Measurements from ENCODE around the gene NIM1K.
"Not testable (repeated sequence)": the region's sequence is repeated elsewhere in the genome, so short reads cannot be mapped to it uniquely, and the experiment has no call there.

The NIM1K gene

GRCh38 chr5:43230707-43231106 lies 38.7 kb downstream of the NIM1K start:
- DNase-seq (ENCODE audit: low spot score) = no peak

- no peak for DNase-seq (ENCODE audit: low spot score)
Observed at GRCh38 chr5:43231977-43232376, 40.0 kb downstream of the NIM1K start.

GRCh38 chr5:43232943-43233833 lies 41.2 kb downstream of the NIM1K start:
- no peak for DNase-seq (ENCODE audit: low spot score)

GRCh38 chr5:43233946-43234345 lies 41.9 kb downstream of the NIM1K start:
- DNase-seq (ENCODE audit: low spot score) = no peak

GRCh38 chr5:43236653-43237355 lies 44.8 kb downstream of the NIM1K start:
- DNase-seq (ENCODE audit: low spot score) = no peak

- DNase-seq (ENCODE audit: low spot score) = no peak
Observed at GRCh38 chr5:43242196-43242595, 50.2 kb downstream of the NIM1K start.

GRCh38 chr5:43243270-43243669 lies 51.2 kb downstream of the NIM1K start:
- no peak for DNase-seq (ENCODE audit: low spot score)

- no peak for DNase-seq (ENCODE audit: low spot score)
Observed at GRCh38 chr5:43244823-43245565, 53.0 kb downstream of the NIM1K start.

- DNase-seq (ENCODE audit: low spot score) = no peak
Observed at GRCh38 chr5:43245724-43246385, 53.8 kb downstream of the NIM1K start.

GRCh38 chr5:43251754-43252153 lies 59.7 kb downstream of the NIM1K start:
- DNase-seq (ENCODE audit: low spot score) = no peak

GRCh38 chr5:43255704-43256103 lies 63.7 kb downstream of the NIM1K start:
- no peak for DNase-seq (ENCODE audit: low spot score)

- DNase-seq (ENCODE audit: low spot score) = no peak
Observed at GRCh38 chr5:43256261-43256966, 64.4 kb downstream of the NIM1K start.

GRCh38 chr5:43258116-43258515 lies 66.1 kb downstream of the NIM1K start:
- no peak for DNase-seq (ENCODE audit: low spot score)

- DNase-seq (ENCODE audit: low spot score) = not testable (repeated sequence)
Observed at GRCh38 chr5:43262269-43262668, 70.2 kb downstream of the NIM1K start.

- no peak for DNase-seq (ENCODE audit: low spot score)
Observed at GRCh38 chr5:43268188-43268820, 76.3 kb downstream of the NIM1K start.

- DNase-seq (ENCODE audit: low spot score) = no peak
Observed at GRCh38 chr5:43270645-43271044, 78.6 kb downstream of the NIM1K start.

GRCh38 chr5:43273552-43273951 lies 81.5 kb downstream of the NIM1K start:
- no peak for DNase-seq (ENCODE audit: low spot score)

- DNase-seq (ENCODE audit: low spot score) = no peak
Observed at GRCh38 chr5:43274435-43275114, 82.5 kb downstream of the NIM1K start.

- DNase-seq (ENCODE audit: low spot score) = no peak
Observed at GRCh38 chr5:43275391-43275790, 83.4 kb downstream of the NIM1K start.

- DNase-seq (ENCODE audit: low spot score) = no peak
Observed at GRCh38 chr5:43279548-43280274, 87.7 kb downstream of the NIM1K start.

All from left forelimb (tissue), 1 donor.